Coronary artery (tissue), 2 donors: Measurements from ENCODE around the gene PNPLA8.
"Not testable (repeated sequence)": the region's sequence is repeated elsewhere in the genome, so short reads cannot be mapped to it uniquely, and the experiment has no call there.

Experiments used
- DNase-seq: peaks from one replicate; pipeline ENCODE4 v3.0.0-alpha.2; 2017; ENCODE audit warnings: low spot score
- H3K27ac ChIP-seq, 2 donors: fragments of 200-600 bp; sonication (generic); one replicate each; pipeline ENCODE4 v1.5.1; 2016 to 2019
- H3K4me3 ChIP-seq: fragments of 200-600 bp; sonication (generic); 2 replicates; pipeline ENCODE4 v1.5.1; 2016; ENCODE audit warnings: mild to moderate bottlenecking, moderate library complexity
- CTCF ChIP-seq: fragments of 200-600 bp; sonication (generic); IDR thresholded peaks from one replicate; pipeline ENCODE4 v1.5.1; 2019; ENCODE audit warnings: antibody characterized with exemption

Gene PNPLA8

GRCh38 chr7:108467391-108467790 lies 58.5 kb downstream of the PNPLA8 start:
- H3K27ac ChIP-seq = no peak overlapping the region
- no peak for TF ChIP-seq CTCF
- no peak for DNase-seq
- H3K4me3 ChIP-seq = no peak overlapping the region

- not testable (repeated sequence) for H3K4me3 ChIP-seq, H3K27ac ChIP-seq, DNase-seq
Observed at GRCh38 chr7:108466322-108466721, 59.6 kb downstream of the PNPLA8 start.

- DNase-seq = no peak
- no peak overlapping the region for H3K4me3 ChIP-seq
- H3K27ac ChIP-seq = no peak overlapping the region
- TF ChIP-seq CTCF = no peak
Observed at GRCh38 chr7:108464743-108465142, 61.2 kb downstream of the PNPLA8 start.

- no peak for DNase-seq
- TF ChIP-seq CTCF = no peak
- no peak overlapping the region for H3K4me3 ChIP-seq
- H3K27ac ChIP-seq = no peak overlapping the region
Observed at GRCh38 chr7:108463613-108464012, 62.3 kb downstream of the PNPLA8 start.

GRCh38 chr7:108461840-108462239 lies 64.1 kb downstream of the PNPLA8 start:
- no peak for TF ChIP-seq CTCF
- Histone ChIP-seq H3K27ac (no peak overlapping the region), H3K4me3 (no peak overlapping the region)
- no peak for DNase-seq

GRCh38 chr7:108460964-108461363 lies 65.0 kb downstream of the PNPLA8 start:
- no peak for TF ChIP-seq CTCF
- DNase-seq = no peak
- no peak overlapping the region for H3K4me3 ChIP-seq
- H3K27ac ChIP-seq = no peak overlapping the region

- H3K4me3 ChIP-seq = no peak overlapping the region
- no peak overlapping the region for H3K27ac ChIP-seq
- DNase-seq = no peak
- no peak for TF ChIP-seq CTCF
Observed at GRCh38 chr7:108459922-108460551, 65.9 kb downstream of the PNPLA8 start.
